HepG2 (cell line): ENCODE results near the gene YEATS2. TPM values are rescaled to one million over a fixed set of nuclear protein-coding genes. Genes with fewer than 3 reads are reported as not detected.

Source experiments
- HDAC1 ChIP-seq: sonication (generic); formaldehyde crosslinking; IDR thresholded peaks from 2 replicates; pipeline ENCODE4 v1.5.1; 2020; ENCODE audit warnings: mild to moderate bottlenecking, missing genetic modification reagents
- HMG20B ChIP-seq: conservative IDR thresholded peaks from 2 replicates; pipeline ENCODE4 v1.6.1; 2016; ENCODE audit warnings: missing genetic modification reagents, missing compliant biosample characterization
- HNRNPL ChIP-seq: fragments of 200-400 bp; formaldehyde crosslinking; IDR thresholded peaks from 2 replicates; pipeline ENCODE4 v1.6.1; 2017; ENCODE audit warnings: mild to moderate bottlenecking, low read depth, low read length
- HOXA7 ChIP-seq: sonication (generic); formaldehyde crosslinking; IDR thresholded peaks from 2 replicates; pipeline ENCODE4 v1.8.1; 2022; ENCODE audit warnings: mild to moderate bottlenecking, missing genetic modification reagents, moderate library complexity
- MZF1 ChIP-seq: sonication (generic); formaldehyde crosslinking; IDR thresholded peaks from 2 replicates; pipeline ENCODE4 v1.8.1; 2023; ENCODE audit warnings: mild to moderate bottlenecking, missing genetic modification reagents, borderline replicate concordance
- NFYC ChIP-seq: IDR thresholded peaks from 2 replicates; pipeline ENCODE4 v1.6.1; 2016; ENCODE audit warnings: missing genetic modification reagents, missing compliant biosample characterization
- NR2F2 ChIP-seq: IDR thresholded peaks from 2 replicates; pipeline ENCODE4 v1.6.1; 2012; ENCODE audit warnings: low read depth, inconsistent platforms, borderline replicate concordance
- PHF8 ChIP-seq: sonication (generic); formaldehyde crosslinking; IDR thresholded peaks from 2 replicates; pipeline ENCODE4 v1.5.0; 2020; ENCODE audit warnings: missing genetic modification reagents
- REL ChIP-seq: sonication (generic); formaldehyde crosslinking; conservative IDR thresholded peaks from 2 replicates; pipeline ENCODE4 v1.8.0; 2022; ENCODE audit warnings: mild to moderate bottlenecking, missing genetic modification reagents, moderate library complexity
- U2AF2 ChIP-seq: fragments of 200-400 bp; formaldehyde crosslinking; IDR thresholded peaks from 2 replicates; pipeline ENCODE4 v1.6.1; 2017; ENCODE audit warnings: low read depth, mild to moderate bottlenecking, low read length
- ZFX ChIP-seq: sonication (generic); formaldehyde crosslinking; IDR thresholded peaks from 2 replicates; pipeline ENCODE4 v1.4.0; 2020; ENCODE audit warnings: mild to moderate bottlenecking, low read depth, missing genetic modification reagents, moderate library complexity
- ZNF24 ChIP-seq: fragments of 450-650 bp; IDR thresholded peaks from 2 replicates; pipeline ENCODE4 v1.6.1; 2017; ENCODE audit warnings: antibody characterized with exemption, mild to moderate bottlenecking
- polyA plus RNA-seq, 8 experiments: library from polyadenylated mRNA; depleted of rRNA in 3 of 8; stranded (reverse) in 7 of 8; unstranded in 1 of 8; fragments of >200 nt; fragmentation: Illumina TruSeq in 4 of 8; extraction: Trizol in 4 of 8; gene quantifications; 2 replicates each; pipeline versions ENCODE4 v1.2.1 to v1.2.3, GENCODE V29; 2011 to 2016; ENCODE audit warnings: low read depth in 4 of 8, missing spikeins in 1 of 8, mixed read lengths in 1 of 8; ENCODE audit not compliant: insufficient read depth in 1 of 8
- total RNA-seq, 5 experiments: library from RNA; depleted of rRNA; stranded (reverse); fragments of >200 nt; fragmentation: Illumina TruSeq; extraction: Trizol; gene quantifications; 2 replicates each; pipeline ENCODE4 v1.2.3, GENCODE V29; 2016; ENCODE audit warnings: low read depth in 1 of 5
- TF ChIP-seq, protein P1 (sequence below): IDR thresholded peaks from 2 replicates; pipeline ENCODE4 v1.6.1; 2018; ENCODE audit warnings: missing genetic modification reagents, mild to moderate bottlenecking, missing compliant biosample characterization
- TF ChIP-seq, protein P2 (sequence below): sonication (generic); formaldehyde crosslinking; IDR thresholded peaks from 2 replicates; pipeline ENCODE4 v1.4.0; 2020; ENCODE audit warnings: missing genetic modification reagents
- TF ChIP-seq, protein P3 (sequence below): sonication (generic); formaldehyde crosslinking; IDR thresholded peaks from 2 replicates; pipeline ENCODE4 v1.4.0; 2020; ENCODE audit warnings: mild to moderate bottlenecking, missing genetic modification reagents
- TF ChIP-seq, protein P4 (sequence below): IDR thresholded peaks from 2 replicates; pipeline ENCODE4 v1.6.1; 2018; ENCODE audit warnings: missing genetic modification reagents
- TF ChIP-seq, protein P5 (sequence below), 2 experiments: fragments of 450-650 bp in 1 of 2; sonication (generic) in 1 of 2; formaldehyde crosslinking; IDR thresholded peaks; 2 replicates each; pipeline versions ENCODE4 v1.5.0 to v1.8.0; 2020 to 2022; ENCODE audit warnings: mild to moderate bottlenecking in 1 of 2, missing genetic modification reagents in 1 of 2

YEATS2 gene
- total and polyA plus RNA-seq, 2 of the 13 experiments (the other 11 are each of a cell fraction or from before 2014, with no cell fraction given): 18.6 to 33.7 TPM

DNA sequence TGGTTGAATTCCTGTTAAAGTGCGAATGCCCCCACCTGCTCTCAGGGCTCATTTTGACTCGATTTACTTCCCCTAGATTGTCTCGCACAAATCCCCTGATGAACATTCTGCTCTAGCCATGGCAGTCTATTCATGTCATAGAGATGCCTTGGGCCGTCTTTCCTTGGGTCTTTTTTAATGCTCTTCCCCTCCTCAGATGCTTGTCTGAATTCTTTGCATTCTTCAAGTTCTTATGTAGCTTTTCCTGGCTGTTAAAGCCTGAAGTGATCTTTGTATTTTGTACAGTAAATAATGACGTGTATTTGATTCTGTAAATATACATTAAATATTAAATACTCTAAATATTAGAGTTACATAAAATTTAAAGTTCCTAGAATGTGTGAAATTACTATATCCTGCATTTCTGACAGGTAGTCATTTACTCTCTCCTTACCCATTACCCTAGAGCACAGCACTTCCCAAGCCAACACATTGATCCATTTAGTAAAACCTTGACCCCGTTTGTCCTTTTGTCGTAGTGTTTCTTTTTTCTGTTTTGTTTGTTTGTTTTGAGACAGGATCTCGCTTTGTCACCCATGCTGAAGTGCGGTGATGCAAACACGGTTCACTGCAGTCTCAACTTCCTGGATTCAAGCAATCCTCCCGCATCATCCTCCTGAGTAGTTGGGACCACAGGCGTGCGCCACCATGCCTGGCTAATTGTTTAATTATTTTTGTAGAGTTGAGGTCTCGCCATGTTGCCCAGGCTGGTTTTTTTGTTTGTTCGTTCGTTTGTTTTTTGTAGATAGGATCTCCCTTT is 47.9 kb downstream of the YEATS2 start (continued):
- TF ChIP-seq, protein P1, sequence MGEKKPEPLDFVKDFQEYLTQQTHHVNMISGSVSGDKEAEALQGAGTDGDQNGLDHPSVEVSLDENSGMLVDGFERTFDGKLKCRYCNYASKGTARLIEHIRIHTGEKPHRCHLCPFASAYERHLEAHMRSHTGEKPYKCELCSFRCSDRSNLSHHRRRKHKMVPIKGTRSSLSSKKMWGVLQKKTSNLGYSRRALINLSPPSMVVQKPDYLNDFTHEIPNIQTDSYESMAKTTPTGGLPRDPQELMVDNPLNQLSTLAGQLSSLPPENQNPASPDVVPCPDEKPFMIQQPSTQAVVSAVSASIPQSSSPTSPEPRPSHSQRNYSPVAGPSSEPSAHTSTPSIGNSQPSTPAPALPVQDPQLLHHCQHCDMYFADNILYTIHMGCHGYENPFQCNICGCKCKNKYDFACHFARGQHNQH (CRISPR knock-in tag): 0 out of 2 replicates have a peak, but pooled peaks have one; percentile 30
- TF ChIP-seq, protein P2, sequence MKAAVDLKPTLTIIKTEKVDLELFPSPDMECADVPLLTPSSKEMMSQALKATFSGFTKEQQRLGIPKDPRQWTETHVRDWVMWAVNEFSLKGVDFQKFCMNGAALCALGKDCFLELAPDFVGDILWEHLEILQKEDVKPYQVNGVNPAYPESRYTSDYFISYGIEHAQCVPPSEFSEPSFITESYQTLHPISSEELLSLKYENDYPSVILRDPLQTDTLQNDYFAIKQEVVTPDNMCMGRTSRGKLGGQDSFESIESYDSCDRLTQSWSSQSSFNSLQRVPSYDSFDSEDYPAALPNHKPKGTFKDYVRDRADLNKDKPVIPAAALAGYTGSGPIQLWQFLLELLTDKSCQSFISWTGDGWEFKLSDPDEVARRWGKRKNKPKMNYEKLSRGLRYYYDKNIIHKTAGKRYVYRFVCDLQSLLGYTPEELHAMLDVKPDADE: no peak
- no peak for TF ChIP-seq PHF8
- TF ChIP-seq NR2F2: peak; percentile 38; the same call in 1 of the 2 replicates
- TF ChIP-seq ZFX (CRISPR knock-in tag): no peak
- no peak for TF ChIP-seq MZF1 (CRISPR knock-in tag)
- TF ChIP-seq, protein P3, sequence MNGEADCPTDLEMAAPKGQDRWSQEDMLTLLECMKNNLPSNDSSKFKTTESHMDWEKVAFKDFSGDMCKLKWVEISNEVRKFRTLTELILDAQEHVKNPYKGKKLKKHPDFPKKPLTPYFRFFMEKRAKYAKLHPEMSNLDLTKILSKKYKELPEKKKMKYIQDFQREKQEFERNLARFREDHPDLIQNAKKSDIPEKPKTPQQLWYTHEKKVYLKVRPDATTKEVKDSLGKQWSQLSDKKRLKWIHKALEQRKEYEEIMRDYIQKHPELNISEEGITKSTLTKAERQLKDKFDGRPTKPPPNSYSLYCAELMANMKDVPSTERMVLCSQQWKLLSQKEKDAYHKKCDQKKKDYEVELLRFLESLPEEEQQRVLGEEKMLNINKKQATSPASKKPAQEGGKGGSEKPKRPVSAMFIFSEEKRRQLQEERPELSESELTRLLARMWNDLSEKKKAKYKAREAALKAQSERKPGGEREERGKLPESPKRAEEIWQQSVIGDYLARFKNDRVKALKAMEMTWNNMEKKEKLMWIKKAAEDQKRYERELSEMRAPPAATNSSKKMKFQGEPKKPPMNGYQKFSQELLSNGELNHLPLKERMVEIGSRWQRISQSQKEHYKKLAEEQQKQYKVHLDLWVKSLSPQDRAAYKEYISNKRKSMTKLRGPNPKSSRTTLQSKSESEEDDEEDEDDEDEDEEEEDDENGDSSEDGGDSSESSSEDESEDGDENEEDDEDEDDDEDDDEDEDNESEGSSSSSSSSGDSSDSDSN (CRISPR knock-in tag): no peak
- TF ChIP-seq NFYC (CRISPR knock-in tag): no peak
- TF ChIP-seq U2AF2: no peak
- peak; percentile 57; the same call in 1 of the 2 replicates for TF ChIP-seq HDAC1
- TF ChIP-seq, protein P4, sequence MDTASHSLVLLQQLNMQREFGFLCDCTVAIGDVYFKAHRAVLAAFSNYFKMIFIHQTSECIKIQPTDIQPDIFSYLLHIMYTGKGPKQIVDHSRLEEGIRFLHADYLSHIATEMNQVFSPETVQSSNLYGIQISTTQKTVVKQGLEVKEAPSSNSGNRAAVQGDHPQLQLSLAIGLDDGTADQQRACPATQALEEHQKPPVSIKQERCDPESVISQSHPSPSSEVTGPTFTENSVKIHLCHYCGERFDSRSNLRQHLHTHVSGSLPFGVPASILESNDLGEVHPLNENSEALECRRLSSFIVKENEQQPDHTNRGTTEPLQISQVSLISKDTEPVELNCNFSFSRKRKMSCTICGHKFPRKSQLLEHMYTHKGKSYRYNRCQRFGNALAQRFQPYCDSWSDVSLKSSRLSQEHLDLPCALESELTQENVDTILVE (CRISPR knock-in tag): no peak
- no peak for TF ChIP-seq REL (CRISPR knock-in tag)
- TF ChIP-seq ZNF24: no peak
- TF ChIP-seq HOXA7 (CRISPR knock-in tag): no peak
- TF ChIP-seq, protein P5, sequence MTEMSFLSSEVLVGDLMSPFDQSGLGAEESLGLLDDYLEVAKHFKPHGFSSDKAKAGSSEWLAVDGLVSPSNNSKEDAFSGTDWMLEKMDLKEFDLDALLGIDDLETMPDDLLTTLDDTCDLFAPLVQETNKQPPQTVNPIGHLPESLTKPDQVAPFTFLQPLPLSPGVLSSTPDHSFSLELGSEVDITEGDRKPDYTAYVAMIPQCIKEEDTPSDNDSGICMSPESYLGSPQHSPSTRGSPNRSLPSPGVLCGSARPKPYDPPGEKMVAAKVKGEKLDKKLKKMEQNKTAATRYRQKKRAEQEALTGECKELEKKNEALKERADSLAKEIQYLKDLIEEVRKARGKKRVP (CRISPR knock-in tag; IDR thresholded peaks at IDR 0.05): peak in 1 of 2 experiments; percentile 83; a peak in 2 of 4 replicates
- TF ChIP-seq HNRNPL: no peak
- TF ChIP-seq HMG20B (CRISPR knock-in tag): no peak
